ENCODE measurements around the gene DOCK4.

DOCK4 gene

DNA sequence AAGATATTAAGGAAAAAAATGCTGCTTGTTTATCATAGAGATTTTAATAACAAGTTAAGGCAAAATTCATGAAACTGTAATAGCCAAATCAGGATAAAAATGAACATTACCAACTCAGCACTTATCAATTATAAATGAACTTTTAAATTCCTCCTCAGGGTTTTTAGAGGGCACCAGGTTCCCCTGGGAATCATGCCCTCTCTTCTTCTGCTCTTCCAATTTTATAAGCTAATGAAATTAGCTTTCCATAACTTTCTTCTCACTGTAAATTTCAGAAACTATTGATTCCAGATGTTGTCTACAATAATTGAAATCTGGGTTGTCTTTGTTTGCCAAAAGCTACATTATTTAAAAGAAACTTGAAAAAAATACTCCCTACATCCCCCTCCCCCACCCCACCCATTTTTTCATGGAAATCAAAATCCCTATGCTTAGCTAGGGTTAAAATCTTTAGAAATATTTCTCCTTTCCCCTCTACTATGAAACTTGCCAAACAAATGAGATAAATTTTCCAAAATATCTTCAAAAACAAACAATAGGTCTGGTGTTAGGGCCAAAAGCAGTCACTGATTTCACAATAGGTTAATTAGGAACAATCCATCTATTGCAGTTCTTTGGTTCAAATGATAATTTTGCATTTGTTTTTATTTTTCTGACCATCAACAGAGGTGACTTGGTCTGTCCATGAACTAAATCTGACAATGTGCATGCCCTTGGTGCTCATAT lies 187.7 kb downstream of the DOCK4 start:
- Histone ChIP-seq H3K27me3 (no peaks in the 10 kb centered on the region), H3K4me1 (no peaks in the 10 kb centered on the region), H3K4me3 (ENCODE audit: low read depth, low read length) (no peak overlapping the region), H3K36me3 (no peaks in the 10 kb centered on the region), H3K9me3 (no peaks in the 10 kb centered on the region)
- TF ChIP-seq, protein P1, sequence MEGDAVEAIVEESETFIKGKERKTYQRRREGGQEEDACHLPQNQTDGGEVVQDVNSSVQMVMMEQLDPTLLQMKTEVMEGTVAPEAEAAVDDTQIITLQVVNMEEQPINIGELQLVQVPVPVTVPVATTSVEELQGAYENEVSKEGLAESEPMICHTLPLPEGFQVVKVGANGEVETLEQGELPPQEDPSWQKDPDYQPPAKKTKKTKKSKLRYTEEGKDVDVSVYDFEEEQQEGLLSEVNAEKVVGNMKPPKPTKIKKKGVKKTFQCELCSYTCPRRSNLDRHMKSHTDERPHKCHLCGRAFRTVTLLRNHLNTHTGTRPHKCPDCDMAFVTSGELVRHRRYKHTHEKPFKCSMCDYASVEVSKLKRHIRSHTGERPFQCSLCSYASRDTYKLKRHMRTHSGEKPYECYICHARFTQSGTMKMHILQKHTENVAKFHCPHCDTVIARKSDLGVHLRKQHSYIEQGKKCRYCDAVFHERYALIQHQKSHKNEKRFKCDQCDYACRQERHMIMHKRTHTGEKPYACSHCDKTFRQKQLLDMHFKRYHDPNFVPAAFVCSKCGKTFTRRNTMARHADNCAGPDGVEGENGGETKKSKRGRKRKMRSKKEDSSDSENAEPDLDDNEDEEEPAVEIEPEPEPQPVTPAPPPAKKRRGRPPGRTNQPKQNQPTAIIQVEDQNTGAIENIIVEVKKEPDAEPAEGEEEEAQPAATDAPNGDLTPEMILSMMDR (IDR thresholded peaks at IDR 0.05; ENCODE audit: low read depth, low read length): no peak
- DNase-seq: no peak

DNA sequence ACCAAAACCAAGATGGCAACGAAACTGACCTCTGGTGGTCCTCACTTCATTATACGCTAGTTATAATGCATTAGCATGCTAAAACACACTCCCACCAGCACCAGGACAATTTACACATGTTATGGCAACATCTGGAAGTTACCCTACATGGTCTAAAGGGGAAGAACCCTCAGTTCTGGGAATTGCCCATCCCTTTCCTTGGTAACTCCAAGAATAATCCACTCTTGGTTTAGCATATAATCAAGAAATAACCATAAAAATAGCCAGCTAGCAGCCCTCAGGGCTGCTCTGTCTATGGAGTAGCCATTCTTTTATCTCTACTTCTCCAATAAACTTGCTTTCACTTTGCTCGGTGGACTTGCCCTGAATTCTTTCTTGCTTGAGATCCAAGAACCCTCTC lies 191.1 kb downstream of the DOCK4 start:
- DNase-seq: no peak
- TF ChIP-seq, protein P1 (IDR thresholded peaks at IDR 0.05; ENCODE audit: low read depth, low read length): no peak
- no peaks in the 10 kb centered on the region for H3K27me3 ChIP-seq
- no peaks in the 10 kb centered on the region for H3K9me3 ChIP-seq
- no peak overlapping the region for H3K4me3 ChIP-seq (ENCODE audit: low read depth, low read length)
- peaks cover 7% of the 10 kb centered on the region for H3K4me1 ChIP-seq
- no peaks in the 10 kb centered on the region for H3K36me3 ChIP-seq

DNA sequence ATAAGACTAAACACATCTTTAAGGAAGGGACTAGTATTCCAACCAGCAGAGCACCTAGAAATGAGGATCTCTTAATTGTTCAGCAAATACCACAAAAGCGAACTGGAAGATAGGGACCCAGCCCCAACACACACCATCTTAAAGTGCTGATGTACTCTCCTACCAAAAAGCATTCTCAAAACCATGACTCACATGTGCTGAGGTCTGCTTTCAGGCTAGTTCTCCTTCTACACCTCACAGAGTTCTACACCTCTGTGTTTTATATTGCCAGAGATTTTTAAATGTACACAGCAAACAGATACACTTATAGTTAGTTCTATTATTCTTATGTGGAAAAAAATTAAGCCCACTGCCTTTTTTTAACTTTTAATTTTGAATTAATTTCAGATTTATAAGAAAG lies 191.9 kb downstream of the DOCK4 start:
- H3K4me3 ChIP-seq (ENCODE audit: low read depth, low read length): no peak overlapping the region
- H3K4me1 ChIP-seq: peaks cover 7% of the 10 kb centered on the region
- H3K27me3 ChIP-seq: no peaks in the 10 kb centered on the region
- no peaks in the 10 kb centered on the region for H3K36me3 ChIP-seq
- TF ChIP-seq, protein P1 (IDR thresholded peaks at IDR 0.05; ENCODE audit: low read depth, low read length): no peak
- H3K9me3 ChIP-seq: no peaks in the 10 kb centered on the region
- DNase-seq: no peak

DNA sequence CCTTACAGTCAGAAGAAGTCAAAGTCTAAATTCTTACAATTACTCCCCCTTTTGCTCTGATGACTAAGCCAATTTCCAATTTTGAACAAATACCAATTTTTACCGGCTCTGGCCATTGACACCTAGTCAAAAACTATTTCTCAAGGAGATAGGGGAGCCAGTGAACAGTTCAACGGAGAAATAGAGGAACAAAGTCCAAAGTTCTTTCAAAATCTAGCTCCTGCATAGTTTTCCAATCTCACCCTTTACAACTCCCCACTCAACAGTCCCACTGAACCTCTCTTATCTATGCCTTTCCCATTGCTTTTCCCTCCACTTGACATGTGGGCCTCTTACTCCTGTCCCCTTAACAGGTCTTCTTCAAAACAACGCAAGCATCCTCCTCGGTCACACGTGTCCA lies 192.9 kb downstream of the DOCK4 start:
- TF ChIP-seq, protein P1 (IDR thresholded peaks at IDR 0.05; ENCODE audit: low read depth, low read length): no peak
- Histone ChIP-seq H3K9me3 (no peaks in the 10 kb centered on the region), H3K27me3 (no peaks in the 10 kb centered on the region), H3K4me3 (ENCODE audit: low read depth, low read length) (no peak overlapping the region), H3K36me3 (no peaks in the 10 kb centered on the region), H3K4me1 (peaks cover 7% of the 10 kb centered on the region)
- DNase-seq: no peak

DNA sequence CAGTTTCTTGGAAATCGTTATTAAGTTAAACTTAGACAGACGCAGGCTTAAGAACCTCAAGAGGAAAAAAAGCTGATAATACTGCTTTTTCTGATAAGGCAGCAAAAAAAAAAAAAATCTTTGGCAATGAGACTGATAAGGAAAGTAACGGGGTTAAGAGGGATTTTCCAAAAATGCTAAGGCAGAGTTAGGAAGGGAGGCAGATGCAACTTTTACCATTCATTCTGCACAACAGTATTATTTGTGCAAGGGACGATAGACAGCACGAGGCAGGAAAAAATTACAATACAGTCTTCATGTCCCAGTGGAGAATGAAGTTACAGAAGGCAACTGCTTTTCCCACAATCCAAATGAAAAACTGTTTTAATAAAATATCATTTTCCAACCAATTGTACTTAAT lies 194.0 kb downstream of the DOCK4 start:
- H3K27me3 ChIP-seq: no peaks in the 10 kb centered on the region
- no peak for DNase-seq
- no peaks in the 10 kb centered on the region for H3K36me3 ChIP-seq
- no peaks in the 10 kb centered on the region for H3K9me3 ChIP-seq
- TF ChIP-seq, protein P1 (IDR thresholded peaks at IDR 0.05; ENCODE audit: low read depth, low read length): no peak
- no peak overlapping the region for H3K4me3 ChIP-seq (ENCODE audit: low read depth, low read length)
- H3K4me1 ChIP-seq: peaks cover 7% of the 10 kb centered on the region

DNA sequence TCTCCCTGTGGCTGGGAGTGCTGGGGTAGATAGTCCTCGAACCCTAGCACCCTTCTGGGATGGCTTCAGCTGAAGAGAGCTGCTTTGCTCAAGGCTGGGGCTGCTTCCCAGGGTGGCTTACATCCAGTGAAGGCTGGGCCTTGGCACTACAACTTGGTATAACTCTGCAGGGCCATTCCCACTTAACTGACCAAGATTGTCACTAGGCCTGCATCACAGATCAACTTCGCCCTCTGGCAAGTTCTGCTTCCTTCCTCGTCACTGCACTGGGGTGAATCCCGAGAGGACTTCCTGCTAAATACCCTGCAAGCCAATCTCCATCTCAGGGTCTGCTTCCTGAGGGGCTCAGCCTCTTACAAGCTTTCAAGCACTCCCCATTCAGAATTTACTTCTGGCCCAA lies 195.2 kb downstream of the DOCK4 start:
- Histone ChIP-seq H3K27me3 (no peaks in the 10 kb centered on the region), H3K4me1 (peaks cover 7% of the 10 kb centered on the region), H3K4me3 (ENCODE audit: low read depth, low read length) (no peak overlapping the region), H3K9me3 (no peaks in the 10 kb centered on the region), H3K36me3 (no peaks in the 10 kb centered on the region)
- TF ChIP-seq, protein P1 (IDR thresholded peaks at IDR 0.05; ENCODE audit: low read depth, low read length): no peak
- DNase-seq: peak; percentile 31

All from BE2C (cell line).